ENCODE results near the gene FAM200A. TPM values are rescaled to one million over a fixed set of nuclear protein-coding genes. Genes with fewer than 3 reads are reported as not detected.
"Not testable (repeated sequence)": the region's sequence is repeated elsewhere in the genome, so short reads cannot be mapped to it uniquely, and the experiment has no call there.

The FAM200A gene
- total and polyA plus RNA-seq, 2 of the 8 experiments (the other 6 are each of a cell fraction or from before 2014, with no cell fraction given): 4.3 to 7.5 TPM

- H3K27ac ChIP-seq (ENCODE audit: low read depth, low read length); H2BK120ac ChIP-seq (replicated peaks; ENCODE audit: low read depth, low read length); H3K4me2 ChIP-seq (ENCODE audit: insufficient read depth in 1 of 2, low read depth in 2 of 2, low read length in 2 of 2); H3K4me1 ChIP-seq (replicated peaks in 1 of 4; ENCODE audit: control insufficient read depth in 3 of 4, insufficient read depth in 4 of 4, low read length in 3 of 4); H2BK12ac ChIP-seq (ENCODE audit: low read depth, low read length); H3K18ac ChIP-seq (ENCODE audit: extremely low read depth, low read length); H3K79me1 ChIP-seq (ENCODE audit: low read depth, low read length); H3K56ac ChIP-seq (replicated peaks; ENCODE audit: insufficient read length, low read depth, low read length); H2BK20ac ChIP-seq (ENCODE audit: low read length); DNase-seq (ENCODE audit: low read depth in 1 of 2, low spot score in 2 of 2); H4K5ac ChIP-seq (ENCODE audit: insufficient read length, low read depth, low read length); H3K9me3 ChIP-seq (ENCODE audit: insufficient read depth in 2 of 2, low read depth in 1 of 2, low read length in 1 of 2); H3K79me2 ChIP-seq (ENCODE audit: control insufficient read depth in 1 of 2, insufficient read depth in 2 of 2, low read length in 2 of 2); H4K20me1 ChIP-seq (replicated peaks in 1 of 2; ENCODE audit: control insufficient read depth in 1 of 2, insufficient read depth in 2 of 2, low read length in 2 of 2); H4K8ac ChIP-seq (ENCODE audit: extremely low read depth, insufficient read depth, low read length); CTCF ChIA-PET (ENCODE audit: partially characterized antibody); H3K9ac ChIP-seq (replicated peaks in 1 of 4; ENCODE audit: extremely low read depth in 1 of 4, low read depth in 3 of 4, low read length in 3 of 4); FAIRE-seq; H2AK5ac ChIP-seq (ENCODE audit: low read depth, low read length); H2AFZ ChIP-seq (ENCODE audit: low read length); H3K14ac ChIP-seq (ENCODE audit: insufficient read length); H3K23ac ChIP-seq (ENCODE audit: insufficient read length); H2BK5ac ChIP-seq (ENCODE audit: low read depth, low read length); H3K4me3 ChIP-seq (ENCODE audit: extremely low read depth in 1 of 4, insufficient read depth in 2 of 4, low read depth in 3 of 4, low read length in 4 of 4); H4K91ac ChIP-seq (replicated peaks; ENCODE audit: insufficient read length, low read length); H2BK15ac ChIP-seq (ENCODE audit: low read length); H3K23me2 ChIP-seq (ENCODE audit: low read depth, low read length); H3K27me3 ChIP-seq (replicated peaks in 1 of 4; ENCODE audit: control insufficient read depth in 3 of 4, extremely low read depth in 1 of 4, insufficient read depth in 3 of 4, low read length in 3 of 4); H3K4ac ChIP-seq (replicated peaks; ENCODE audit: insufficient read length, low read depth, low read length): not testable (repeated sequence)
- H3K36me3 ChIP-seq (ENCODE audit: control insufficient read depth in 2 of 4, insufficient read depth in 4 of 4, low read length in 3 of 4): peaks cover 9 to 57% (median 29%) of the 10 kb centered on the region in 4 experiments
- 91% methylated on average over 7 of the region's 7 CpGs; no CpG with 5 or more reads in 1 of the 2 experiments for WGBS, 2 experiments (ENCODE audit: extremely low coverage in 1 of 2, insufficient coverage in 1 of 2, insufficient read length in 1 of 2, insufficient replicate concordance in 2 of 2, low coverage in 1 of 2, low lambda C conversion rate in 2 of 2, missing lambda C conversion rate in 1 of 2)
- POLR2A ChIA-PET (ENCODE audit: partially characterized antibody): interaction anchor here (1.2 to 1.9 kb wide), 2 partner anchors 9 to 10 kb away, joined by 6 read pairs; partner anchors contain the start of gene ZNF655
Measured at GRCh38 chr7:99568770-99569169, 16.9 kb upstream of the FAM200A start.

Data from H1 (cell line).